Measurements from ENCODE around the gene ZNF341.
A peak's percentile ranks its signal among the peaks of the same experiment; 100 is the strongest.

ZNF341 gene

DNA sequence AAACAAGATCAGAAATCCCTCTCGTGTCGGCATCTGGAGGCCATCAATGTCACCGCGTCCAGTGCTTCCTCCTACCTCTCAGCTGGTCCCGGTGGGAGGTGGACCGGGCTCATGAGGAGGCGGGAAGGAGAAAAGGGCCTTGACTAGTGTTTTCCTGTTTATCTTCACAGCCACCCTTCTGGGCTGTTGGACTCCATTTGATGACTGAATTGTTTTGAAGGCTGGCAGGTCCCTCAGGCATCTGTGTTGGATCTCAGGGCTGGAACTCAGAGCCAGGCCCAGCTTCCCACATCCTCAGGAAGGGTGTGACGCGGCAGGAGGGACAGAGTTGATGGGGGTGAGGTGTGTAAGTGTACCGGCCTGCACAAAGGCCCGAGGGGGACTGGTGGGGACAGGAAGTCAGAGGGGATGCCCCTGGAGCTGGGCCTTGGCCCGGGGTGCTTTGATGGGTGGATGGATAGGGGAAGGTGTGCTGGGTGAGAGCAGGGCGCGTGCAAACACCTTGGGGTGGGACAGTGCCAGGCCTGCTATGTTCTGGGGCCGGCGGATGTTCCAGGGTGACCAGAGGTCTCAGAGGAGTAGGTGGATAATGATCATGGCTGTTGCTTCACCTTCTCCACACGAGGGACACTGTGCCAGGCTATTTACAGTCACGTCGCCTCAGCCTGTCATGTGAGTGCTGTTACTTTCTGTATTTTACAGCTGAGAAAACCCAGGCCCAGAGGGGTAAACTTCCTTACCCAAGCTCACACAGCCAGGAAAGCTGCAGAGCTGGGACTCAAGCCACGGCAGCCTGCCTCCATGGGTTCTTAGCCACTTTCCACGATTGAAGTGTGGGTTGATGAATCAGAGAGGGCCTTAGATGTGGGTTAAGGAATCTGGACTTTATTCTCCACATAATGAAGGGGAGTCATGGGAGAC, 61.5 kb downstream of the ZNF341 start:
- TF ChIP-seq, protein P1, sequence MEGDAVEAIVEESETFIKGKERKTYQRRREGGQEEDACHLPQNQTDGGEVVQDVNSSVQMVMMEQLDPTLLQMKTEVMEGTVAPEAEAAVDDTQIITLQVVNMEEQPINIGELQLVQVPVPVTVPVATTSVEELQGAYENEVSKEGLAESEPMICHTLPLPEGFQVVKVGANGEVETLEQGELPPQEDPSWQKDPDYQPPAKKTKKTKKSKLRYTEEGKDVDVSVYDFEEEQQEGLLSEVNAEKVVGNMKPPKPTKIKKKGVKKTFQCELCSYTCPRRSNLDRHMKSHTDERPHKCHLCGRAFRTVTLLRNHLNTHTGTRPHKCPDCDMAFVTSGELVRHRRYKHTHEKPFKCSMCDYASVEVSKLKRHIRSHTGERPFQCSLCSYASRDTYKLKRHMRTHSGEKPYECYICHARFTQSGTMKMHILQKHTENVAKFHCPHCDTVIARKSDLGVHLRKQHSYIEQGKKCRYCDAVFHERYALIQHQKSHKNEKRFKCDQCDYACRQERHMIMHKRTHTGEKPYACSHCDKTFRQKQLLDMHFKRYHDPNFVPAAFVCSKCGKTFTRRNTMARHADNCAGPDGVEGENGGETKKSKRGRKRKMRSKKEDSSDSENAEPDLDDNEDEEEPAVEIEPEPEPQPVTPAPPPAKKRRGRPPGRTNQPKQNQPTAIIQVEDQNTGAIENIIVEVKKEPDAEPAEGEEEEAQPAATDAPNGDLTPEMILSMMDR (conservative IDR thresholded peaks at IDR 0.05; ENCODE audit: low read depth, low read length): no peak
- DNase-seq (ENCODE audit: low read depth): no peak
- no peak overlapping the region for H3K4me3 ChIP-seq (ENCODE audit: low read length)

DNA sequence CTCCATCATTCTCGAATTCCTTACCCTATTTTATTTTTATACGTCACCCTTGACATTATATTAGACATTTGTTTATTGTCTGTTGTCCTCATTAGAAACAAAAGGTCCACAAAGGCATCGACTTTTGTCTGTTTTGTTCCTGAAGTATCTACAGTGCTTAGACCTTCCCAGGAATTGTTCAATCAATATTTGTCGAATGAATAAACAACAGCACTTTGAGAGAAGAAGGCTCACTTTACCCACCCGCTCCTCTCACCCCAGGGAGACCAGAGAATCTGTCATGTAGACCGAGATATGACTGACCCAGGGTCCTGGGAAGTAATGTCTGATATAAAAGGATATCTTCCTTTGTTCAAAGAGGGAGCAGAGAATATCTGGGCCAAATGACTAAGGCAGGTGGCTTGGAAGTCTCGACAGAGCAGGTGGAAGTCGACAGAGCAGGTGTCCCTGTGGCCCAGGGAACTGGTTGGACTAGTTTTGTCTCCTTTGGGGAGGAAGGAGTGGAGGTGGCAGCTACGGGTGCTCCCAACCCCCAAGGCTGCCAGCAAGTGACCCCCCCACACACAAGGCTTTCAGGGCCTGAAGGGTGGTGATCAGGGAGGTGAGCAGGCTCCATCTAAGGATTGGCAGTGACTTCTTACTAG, 64.6 kb downstream of the ZNF341 start:
- no peak overlapping the region for H3K4me3 ChIP-seq (ENCODE audit: low read length)
- no peak for DNase-seq (ENCODE audit: low read depth)
- TF ChIP-seq, protein P1 (conservative IDR thresholded peaks at IDR 0.05; ENCODE audit: low read depth, low read length): no peak

- no peak overlapping the region for H3K4me3 ChIP-seq (ENCODE audit: low read length)
- no peak for DNase-seq (ENCODE audit: low read depth)
- TF ChIP-seq, protein P1 (conservative IDR thresholded peaks at IDR 0.05; ENCODE audit: low read depth, low read length): no peak
These were observed 65.2 kb downstream of the ZNF341 start for GRCh38 chr20:33796907-33797544.

GRCh38 chr20:33798444-33798843, 66.6 kb downstream of the ZNF341 start:
- DNase-seq (ENCODE audit: low read depth): no peak
- TF ChIP-seq, protein P1 (conservative IDR thresholded peaks at IDR 0.05; ENCODE audit: low read depth, low read length): no peak
- no peak overlapping the region for H3K4me3 ChIP-seq (ENCODE audit: low read length)

DNA sequence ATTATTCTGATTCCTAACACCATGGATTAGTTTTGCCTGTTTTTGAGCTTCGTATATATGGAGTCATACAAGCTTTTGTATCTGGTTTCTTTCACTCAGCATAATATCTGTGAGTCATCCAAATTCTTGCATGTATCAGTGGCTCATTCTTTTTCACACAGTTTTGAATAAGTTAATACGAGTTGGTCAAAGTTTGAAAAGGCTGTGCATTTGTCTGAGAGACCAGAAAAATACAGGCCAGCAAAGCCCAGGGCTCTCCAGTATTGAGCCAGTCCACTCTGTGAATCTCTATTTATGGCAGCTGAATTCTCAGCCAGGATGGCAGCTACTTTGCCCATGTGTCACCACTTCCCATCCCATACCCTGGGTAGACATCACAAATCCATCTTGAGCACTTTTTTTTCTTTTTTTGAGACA, 72.1 kb downstream of the ZNF341 start:
- TF ChIP-seq, protein P1 (conservative IDR thresholded peaks at IDR 0.05; ENCODE audit: low read depth, low read length): no peak
- H3K4me3 ChIP-seq (ENCODE audit: low read length): no peak overlapping the region
- peak; percentile 68 for DNase-seq (ENCODE audit: low read depth)

- no peak overlapping the region for H3K4me3 ChIP-seq (ENCODE audit: low read length)
- TF ChIP-seq, protein P1 (conservative IDR thresholded peaks at IDR 0.05; ENCODE audit: low read depth, low read length): no peak
- DNase-seq (ENCODE audit: low read depth): no peak
These were observed 76.6 kb downstream of the ZNF341 start for GRCh38 chr20:33808388-33808787.
